GM10847 (cell line): Measurements from ENCODE around the gene FN3K.

Experiments
- POLR2A ChIP-seq: IDR thresholded peaks from 2 replicates; pipeline ENCODE4 v1.6.1; 2011; ENCODE audit not compliant: insufficient read length; ENCODE audit errors: extremely low read depth

Gene FN3K

DNA sequence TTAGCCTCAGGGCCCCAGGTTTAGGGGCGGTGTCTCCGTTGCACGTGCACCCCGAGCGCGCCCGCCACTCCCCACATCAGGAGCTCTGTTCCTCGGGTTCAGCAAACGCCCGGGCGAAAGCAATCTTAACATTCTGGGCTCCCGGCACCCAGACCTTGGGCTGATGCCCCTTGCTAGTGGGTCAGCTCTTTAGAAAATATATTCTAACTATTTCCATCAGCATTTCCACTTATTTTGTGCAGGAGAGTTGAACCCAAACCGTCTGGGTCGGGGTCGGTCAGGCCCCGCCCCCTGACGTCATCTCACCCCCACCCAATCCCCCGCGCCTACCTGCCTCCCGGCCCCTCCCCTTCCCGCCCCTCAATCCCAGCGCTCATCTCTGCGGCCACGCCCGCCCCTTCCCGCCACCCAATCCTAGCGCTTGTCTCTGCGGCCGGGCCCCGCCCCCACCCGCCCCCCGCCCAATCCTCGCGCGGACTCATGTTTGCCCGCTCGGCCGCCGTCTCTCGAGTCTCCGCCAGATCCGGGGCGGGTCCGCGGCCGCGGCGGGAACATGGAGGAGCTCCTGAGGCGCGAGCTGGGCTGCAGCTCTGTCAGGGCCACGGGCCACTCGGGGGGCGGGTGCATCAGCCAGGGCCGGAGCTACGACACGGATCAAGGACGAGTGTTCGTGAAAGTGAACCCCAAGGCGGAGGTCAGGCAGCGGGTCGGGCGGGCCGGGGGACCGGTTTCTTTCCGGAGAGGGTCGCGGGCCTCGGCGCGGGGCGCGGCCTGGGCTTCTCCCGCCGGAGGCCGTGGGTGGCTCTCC lies 19.0 kb upstream of the FN3K start, which contains the start of gene FN3KRP:
Gene FN3KRP, plus strand, starts transcription at position 504 of the 808 bp plus-strand sequence. Its CDS starts 50 bp downstream, at position 554.
- peak; percentile 74 for TF ChIP-seq POLR2A

DNA sequence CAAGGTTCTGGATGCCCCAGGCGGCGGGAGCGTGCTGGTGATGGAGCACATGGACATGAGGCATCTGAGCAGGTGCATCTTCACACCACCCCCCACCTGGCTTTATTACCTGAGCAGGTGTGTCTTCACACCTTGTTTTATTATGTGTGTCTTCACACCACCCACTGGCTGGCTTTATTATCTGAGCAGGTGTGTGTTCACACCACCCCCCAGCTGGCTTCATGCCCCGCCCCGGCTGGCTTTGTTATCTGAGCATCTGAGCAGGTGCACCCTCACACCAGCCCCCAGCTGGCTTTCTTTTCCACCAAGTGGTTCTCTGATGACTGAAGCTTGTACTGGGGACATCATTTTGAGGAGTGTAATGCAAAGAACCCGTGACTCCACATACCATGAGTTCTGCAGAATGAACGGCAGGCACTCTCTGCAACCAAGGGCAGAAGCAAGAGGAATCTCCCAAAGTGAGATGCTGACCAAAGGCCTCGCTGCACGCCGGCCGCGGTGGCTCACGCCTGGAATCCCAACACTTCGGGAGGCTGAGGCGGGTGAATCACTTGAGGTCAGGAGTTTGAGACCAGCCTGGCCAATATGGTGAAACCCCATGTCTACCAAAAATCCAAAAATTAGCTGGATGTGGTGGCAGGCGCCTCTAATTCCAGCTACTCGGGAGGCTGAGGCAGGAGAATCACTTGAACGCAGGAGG lies 16.3 kb upstream of the FN3K start:
- no peak for TF ChIP-seq POLR2A

DNA sequence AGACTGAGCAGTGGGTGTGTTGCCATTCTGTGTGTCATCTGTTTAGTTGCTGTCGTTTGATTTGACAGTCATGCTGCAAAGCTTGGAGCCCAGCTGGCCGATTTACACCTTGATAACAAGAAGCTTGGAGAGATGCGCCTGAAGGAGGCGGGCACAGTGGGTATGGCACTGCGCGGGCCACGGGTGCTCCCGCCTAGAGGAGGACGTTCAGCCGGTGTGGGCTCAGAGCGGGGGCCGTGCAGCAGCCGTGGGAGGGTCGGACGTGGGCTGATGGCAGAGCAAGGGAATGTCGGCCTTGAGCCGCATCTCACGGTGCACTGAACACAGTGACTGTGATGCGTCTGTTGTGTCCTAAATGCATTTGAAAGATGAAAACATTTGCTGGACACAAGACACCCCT lies 15.2 kb upstream of the FN3K start:
- TF ChIP-seq POLR2A = no peak

DNA sequence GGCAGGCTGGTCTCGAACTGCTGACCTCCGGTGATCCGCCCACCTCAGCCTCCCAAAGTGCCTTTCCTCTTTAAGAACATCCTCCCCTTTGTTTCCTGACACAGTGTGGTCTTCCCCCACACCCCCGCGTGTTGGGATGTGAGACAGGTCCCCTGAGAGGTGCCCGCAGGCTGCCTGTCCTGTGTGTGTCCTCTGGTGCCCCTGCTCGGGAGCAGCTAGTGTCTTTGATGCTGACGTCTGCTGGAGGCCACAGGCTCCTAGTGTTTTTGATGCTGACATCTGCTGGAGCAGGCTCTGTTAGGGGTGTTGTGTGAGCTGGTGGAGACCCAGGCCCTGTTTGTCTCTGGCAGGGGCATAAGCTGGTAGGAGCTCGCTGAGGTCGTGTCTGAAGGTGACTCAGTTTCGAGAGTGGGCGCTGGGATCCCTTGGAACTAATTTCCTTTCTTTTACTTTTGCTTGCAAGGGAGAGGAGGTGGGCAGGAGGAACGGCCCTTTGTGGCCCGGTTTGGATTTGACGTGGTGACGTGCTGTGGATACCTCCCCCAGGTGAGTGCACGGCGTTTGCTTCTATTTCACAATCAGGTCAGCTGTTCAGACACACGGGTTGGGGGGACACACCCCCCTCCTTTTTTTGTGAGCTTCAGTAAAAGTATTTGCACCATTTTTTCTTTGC lies 12.9 kb upstream of the FN3K start:
- no peak for TF ChIP-seq POLR2A

DNA sequence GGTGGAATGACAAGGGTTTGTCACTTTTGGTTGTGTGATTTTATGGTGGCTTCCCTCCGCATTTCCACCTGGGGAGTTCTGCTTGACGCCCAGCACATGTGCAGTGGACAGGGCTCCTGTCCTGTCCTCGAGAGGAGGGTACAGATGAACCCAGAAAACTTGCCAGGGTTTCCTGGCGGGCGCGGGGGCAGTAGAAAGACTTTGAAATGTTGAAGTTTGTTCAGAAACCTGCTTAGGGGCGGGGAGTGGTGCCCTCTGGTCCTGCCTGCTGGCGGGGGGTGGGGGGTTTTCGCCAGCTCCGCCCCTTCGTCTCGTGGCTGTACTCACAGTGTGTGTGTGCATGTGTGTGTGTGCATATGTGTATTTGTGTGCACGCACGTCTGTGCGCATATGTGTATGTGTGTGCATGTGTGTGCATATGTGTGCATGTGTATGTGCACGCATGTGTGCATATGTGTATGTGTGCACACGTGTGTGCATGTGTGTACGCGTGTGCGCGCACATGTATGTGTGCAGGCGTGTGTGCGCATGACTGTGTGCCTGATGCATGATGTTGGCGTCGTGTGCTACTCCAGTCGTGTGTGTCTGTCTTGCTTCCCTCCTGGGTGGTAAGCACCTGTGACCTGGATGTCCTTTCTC lies 12.1 kb upstream of the FN3K start:
- no peak for TF ChIP-seq POLR2A

DNA sequence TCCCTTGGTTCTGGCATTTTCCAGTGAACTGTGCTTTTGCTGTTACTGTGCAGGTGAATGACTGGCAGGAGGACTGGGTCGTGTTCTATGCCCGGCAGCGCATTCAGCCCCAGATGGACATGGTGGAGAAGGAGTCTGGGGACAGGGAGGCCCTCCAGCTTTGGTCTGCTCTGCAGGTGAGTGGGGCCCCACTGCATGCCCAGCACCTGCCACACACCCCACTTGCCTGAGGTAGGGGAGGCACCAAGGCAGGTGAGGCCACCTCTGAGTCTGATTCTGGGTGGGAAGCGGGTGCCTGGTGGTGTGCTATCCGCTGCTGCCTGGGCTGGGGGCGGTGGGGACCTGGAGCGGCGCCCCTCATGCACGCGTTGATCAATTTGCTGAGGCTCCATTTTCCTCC lies 9.0 kb upstream of the FN3K start:
- no peak for TF ChIP-seq POLR2A

DNA sequence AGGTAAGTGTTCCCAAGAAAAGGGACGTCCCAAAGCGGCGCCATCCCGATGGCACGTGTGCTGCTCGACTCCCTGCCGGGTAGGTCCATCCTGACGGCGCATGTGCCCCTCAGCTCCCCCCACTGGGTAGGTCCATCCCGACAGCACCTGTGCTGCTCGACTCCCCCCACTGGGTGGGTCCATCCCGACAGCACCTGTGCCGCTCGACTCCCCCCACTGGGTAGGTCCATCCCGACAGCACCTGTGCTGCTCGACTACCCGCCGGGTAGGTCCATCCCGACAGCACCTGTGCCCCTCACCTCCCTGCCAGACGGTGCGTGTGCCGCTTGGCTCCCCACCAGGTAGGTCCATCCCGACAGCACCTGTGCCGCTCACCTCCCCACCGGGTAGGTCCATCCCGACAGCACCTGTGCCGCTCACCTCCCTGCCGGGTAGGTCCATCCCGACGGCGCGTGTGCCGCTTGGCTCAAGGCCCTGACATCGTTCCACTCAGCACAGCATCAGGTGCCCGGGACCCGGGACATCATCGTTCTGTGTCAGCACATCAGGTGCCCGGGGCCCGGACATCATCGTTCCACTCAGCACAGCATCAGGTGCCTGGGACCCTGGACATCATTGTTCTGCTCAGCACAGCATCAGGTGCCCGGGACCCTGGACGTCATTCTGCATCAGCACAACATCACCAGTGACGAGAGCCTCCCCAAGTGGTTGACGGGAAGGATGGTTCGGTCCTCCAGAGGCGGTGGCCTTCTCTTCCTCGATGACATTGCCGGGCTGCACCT lies 5.7 kb upstream of the FN3K start:
- TF ChIP-seq POLR2A = no peak

DNA sequence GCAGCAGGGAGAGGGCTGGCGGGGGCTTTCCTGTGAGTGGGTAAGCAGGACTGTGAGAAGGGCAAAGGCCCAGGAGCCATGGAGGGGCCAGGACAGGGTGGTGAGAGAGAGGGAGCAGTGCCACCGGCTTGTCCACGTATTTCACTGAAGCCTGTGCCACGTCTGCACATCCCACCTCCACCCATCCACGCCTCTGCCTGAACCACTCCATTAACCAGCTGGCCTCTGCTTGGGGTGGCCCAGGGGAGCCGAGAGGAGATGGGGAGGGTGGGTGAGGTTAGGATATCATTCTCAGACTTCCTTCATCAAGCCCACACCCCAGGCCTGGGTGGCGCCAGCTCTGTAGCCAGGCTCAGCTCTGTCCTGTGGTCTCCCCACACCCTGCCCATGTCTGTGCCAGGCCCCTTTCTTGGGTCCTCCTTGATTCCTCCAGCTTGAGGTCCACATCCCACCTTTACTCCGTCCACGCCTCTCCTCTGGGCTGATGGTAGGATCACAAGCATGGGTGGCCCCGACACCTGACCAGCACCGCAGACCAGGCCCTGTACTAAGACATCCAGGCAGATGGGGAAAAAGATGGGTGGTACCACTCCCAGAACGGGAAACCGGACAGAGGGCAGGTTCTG lies 3.2 kb upstream of the FN3K start:
- TF ChIP-seq POLR2A = no peak

DNA sequence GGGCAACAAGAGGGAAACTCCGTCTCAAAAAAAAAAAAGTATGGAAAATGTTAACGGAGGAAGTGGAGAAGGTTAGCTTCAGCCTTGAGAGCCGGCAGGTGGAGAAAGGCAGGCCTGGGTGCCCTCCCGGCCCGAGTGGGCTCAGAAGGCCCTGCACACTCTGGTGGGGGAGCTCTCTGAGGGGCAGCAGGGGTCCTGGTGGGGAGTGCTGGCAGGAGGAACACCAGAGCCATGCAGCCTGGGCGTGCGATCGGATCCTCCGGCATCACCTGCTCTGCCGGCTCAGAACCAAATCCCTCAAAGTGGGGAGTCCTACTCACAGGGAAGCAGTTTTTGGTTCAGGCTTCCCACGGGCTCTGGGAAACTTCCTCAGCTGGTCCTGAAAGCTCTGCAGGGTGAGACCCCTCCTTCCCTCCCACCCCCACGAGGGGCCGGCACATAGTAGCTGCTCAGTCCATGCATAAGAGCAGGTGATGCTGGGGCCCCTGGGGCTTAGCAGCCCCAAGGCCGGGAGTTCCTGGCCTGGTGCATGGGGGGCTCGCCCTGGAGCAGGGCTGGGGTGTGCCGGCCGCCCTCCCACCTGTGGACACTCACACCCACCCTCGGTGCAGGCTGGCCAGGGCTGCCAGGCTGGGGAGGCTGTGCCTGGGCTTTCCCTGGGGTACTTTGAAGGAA lies 1.2 kb downstream of the FN3K start:
- no peak for TF ChIP-seq POLR2A

DNA sequence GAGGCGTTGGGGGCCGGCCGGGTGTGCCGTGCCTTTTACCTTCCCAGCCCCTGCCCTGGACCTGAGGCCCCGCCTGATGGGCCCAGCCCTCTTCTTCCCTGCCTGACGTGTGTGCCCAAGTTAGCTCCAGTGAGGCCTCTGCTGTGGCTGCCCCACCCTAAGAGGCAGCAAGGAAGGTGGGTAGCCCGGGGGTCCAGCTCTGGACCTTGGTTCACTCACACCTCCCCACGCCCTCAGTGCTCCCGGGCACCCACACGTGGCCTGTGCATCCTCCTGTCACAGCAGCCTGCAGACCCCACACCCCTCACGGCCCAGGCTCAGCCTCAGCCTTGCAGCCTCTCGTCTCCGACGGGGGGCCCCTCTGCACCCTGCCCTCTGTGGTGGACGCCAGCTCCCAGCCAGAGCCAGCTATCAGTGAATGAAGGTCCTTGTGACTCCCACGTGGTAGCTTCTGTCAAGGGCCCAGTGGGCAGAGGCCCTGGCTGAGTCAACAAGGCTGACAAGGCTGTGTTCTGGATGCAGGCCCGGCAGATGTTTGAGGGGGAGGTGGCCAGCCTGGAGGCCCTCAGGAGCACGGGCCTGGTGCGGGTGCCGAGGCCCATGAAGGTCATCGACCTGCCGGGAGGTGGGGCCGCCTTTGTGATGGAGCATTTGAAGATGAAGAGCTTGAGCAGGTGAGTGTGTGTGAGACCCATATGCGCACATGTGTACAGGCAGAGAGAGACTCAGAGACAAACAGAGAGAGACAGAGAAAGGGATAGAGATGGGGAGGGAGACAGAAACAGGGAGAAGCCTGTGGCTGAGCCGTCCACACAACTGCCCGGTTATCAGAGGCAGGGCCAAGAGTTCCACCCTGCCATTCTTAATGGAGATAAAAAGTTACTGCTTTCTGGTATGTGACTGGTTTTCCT lies 2.8 kb downstream of the FN3K start:
- TF ChIP-seq POLR2A = no peak

DNA sequence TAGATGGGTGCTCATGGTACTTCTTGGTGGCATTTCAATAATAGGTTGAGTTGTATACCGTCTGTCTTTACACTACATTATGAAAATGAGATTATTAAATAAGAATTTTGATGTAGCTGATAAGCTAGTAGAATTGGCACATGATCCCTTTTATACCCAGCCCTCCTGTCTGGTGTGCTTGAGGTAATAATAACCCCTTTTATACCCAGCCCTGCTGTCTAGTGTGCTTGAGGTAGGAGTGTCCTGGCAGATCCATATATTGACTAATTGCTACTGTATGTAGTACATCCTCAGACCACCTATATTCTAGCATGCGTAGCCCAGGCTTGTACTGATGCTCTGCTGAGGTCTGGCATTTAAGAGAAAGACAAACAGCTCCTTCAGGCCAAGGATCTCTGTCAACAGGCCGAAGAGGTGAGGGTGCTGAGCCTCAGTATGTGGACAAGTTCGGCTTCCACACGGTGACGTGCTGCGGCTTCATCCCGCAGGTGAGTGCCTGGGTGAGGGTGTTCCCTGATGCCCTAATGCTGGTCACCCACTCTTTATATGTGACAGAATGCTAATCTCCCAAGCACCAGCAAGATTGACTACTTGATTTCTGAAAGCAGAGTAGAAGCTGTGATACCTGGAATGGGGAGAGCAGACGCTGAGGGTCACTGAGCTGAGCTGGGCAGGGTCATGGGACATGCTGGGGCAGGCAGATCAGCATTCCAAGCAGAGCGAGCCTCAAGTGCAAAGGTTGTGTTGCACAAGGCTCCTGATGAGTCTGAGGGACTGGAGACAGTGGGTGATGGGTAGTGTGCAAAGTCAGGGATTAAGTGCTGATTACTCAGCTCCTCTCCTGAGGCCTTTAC lies 5.7 kb downstream of the FN3K start:
- TF ChIP-seq POLR2A = no peak

DNA sequence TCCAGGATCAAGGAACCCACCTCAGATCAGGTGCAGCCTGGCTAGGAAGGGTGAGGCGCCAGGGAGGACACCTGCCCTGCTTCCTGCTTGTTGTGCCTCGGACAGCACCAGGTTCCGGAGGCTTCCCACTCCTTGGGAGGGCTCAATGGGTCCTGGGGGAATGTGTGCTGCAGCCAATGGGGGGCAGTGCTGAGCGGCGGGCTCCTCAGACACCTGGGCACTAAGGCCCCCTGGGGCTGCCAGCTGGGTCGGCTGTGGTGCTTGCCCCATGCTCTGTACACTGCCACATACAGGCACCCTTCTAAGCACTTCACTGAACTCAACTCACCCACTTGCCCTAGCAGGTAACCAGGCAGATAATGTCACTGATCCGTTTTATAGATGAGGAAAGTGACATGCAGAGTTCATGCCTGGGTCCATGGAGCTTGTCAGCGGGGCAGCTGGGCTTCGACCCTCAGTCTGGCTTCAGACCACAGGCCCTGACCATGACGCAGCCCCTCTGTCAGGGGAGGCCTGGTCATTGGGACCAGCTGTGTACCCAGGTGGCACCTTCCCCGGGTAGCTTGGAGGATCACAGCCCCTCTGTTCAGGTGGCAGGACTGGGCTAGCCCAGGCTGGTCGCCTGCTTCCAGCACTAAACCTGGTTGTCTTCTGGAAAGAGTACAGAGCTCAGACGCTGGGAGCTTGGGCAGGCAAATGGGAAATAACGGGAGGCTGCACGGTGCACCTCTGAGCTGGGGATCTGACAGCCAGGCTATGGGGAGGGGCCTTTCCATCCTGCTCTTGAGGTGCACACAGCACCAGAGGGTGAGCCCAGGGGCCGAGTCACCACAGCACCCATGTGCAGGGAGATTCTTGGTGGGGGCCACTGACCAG lies 8.2 kb downstream of the FN3K start:
- TF ChIP-seq POLR2A = no peak
